Heart left ventricle (tissue), 16 donors: ENCODE measurements around the gene PCYOX1L. TPM values are rescaled to one million over a fixed set of nuclear protein-coding genes. Genes with fewer than 3 reads are reported as not detected.

Source experiments
- ATAC-seq, 4 donors: fragments of 200-7000 bp; cut with Tn5 transposase; one replicate each; pipeline ENCODE4 v1.9.1; 2020 to 2022; ENCODE audit warnings: moderate library complexity in 4 of 4, mild to moderate bottlenecking in 3 of 4, moderate number of reproducible peaks in 1 of 4
- DNase-seq, 5 donors: peaks; one replicate each; pipeline ENCODE4 v3.0.0-alpha.2; 2020
- H3K27ac ChIP-seq, 12 donors: fragments of 200-600 bp; sonication (generic) in 4 of 12; one replicate each; pipeline versions ENCODE4 v1.5.0 to v1.8.0; 2016 to 2022; ENCODE audit warnings: mild to moderate bottlenecking in 2 of 12
- H3K27me3 ChIP-seq, 9 donors: fragments of 200-600 bp; sonication (generic) in 2 of 9; one replicate each; pipeline versions ENCODE4 v1.5.1 to v1.8.0; 2016 to 2022; ENCODE audit warnings: mild to moderate bottlenecking in 3 of 9
- H3K36me3 ChIP-seq, 9 donors: fragments of 200-600 bp; sonication (generic) in 2 of 9; one replicate each; pipeline versions ENCODE4 v1.5.0 to v1.8.0; 2018 to 2022; ENCODE audit warnings: mild to moderate bottlenecking in 2 of 9
- H3K4me1 ChIP-seq, 12 donors: fragments of 200-600 bp; sonication (generic) in 4 of 12; one replicate each; pipeline versions ENCODE4 v1.5.0 to v1.8.0; 2016 to 2022; ENCODE audit warnings: mild to moderate bottlenecking in 3 of 12
- H3K4me3 ChIP-seq, 12 donors: fragments of 200-600 bp; sonication (generic) in 4 of 12; one replicate each; pipeline versions ENCODE4 v1.5.0 to v1.8.0; 2017 to 2022; ENCODE audit warnings: mild to moderate bottlenecking in 9 of 12, moderate library complexity in 4 of 12
- H3K9me3 ChIP-seq, 12 donors: fragments of 200-600 bp; sonication (generic) in 4 of 12; one replicate each; pipeline versions ENCODE4 v1.5.0 to v1.8.0; 2016 to 2022; ENCODE audit warnings: mild to moderate bottlenecking in 1 of 12
- CTCF ChIP-seq, 12 donors: fragments of 200-600 bp; sonication (generic) in 4 of 12; IDR thresholded peaks; one replicate each; pipeline versions ENCODE4 v1.5.0 to v1.8.0; 2018 to 2022; ENCODE audit warnings: antibody characterized with exemption in 12 of 12, mild to moderate bottlenecking in 5 of 12
- POLR2A ChIP-seq, 2 donors: fragments of 450-650 bp; IDR thresholded peaks; one replicate each; pipeline ENCODE4 v1.6.1; 2017; ENCODE audit warnings: antibody characterized with exemption in 2 of 2, mild to moderate bottlenecking in 2 of 2, moderate library complexity in 2 of 2
- WGBS, 4 donors: extraction: QIAGEN DNeasy Blood & Tissue Kit in 2 of 4; methylation state at CpG; one replicate each; pipeline versions ENCODE4 v1.1.5 to v1.1.7; 2013 to 2018; 5-methylcytosine and 5-hydroxymethylcytosine counted together
- intact Hi-C, 10 donors: fragments of 100-400 bp; cut with DNase I; formaldehyde crosslinking; loops; one replicate each; pipeline versions ENCODE4 v1.11.1 to v1.14.2; 2022
- polyA plus RNA-seq, 2 donors: library from polyadenylated mRNA; stranded (reverse); fragments of 200-250 nt; gene quantifications; one replicate each; pipeline ENCODE4 v1.2.3, GENCODE V29; 2013
- total RNA-seq, 9 donors: library from RNA; depleted of rRNA in 2 of 9; stranded (reverse); fragments of >200 nt in 2 of 9; fragmentation: NEBNext Ultra II Directional in 3 of 9; extraction: Animal tissue kit (Norgen Biotek cat#: 25700) in 3 of 9; gene quantifications; one replicate each; pipeline versions ENCODE4 v1.1.0 to v1.2.4, GENCODE V29; 2016 to 2023
- donor health status: ischemic (EF 13 %, LVEDD 7.1; RV severe dilation, severe dysfunction).
- donor health status: healthy with polysubstance abuse.
- donor health status: DM: no; HTN: yes; CAD: no.
- donor health status: DM: no; HTN: no; CAD: no.
- donor health status: ischemic (EF 25% LVEDD 6.9; RV normal size, moderate dysfunction).
- donor health status: ischemic (EF 25% LVEDD 5.7; RV mildly dilated, moderate dysfunction).
- donor health status: healthy.
- donor health status: DM: yes; HTN: yes; CAD: no.
- donor health status: ischemic (EF 35%, LVEDD 5.7; RV mildly dilated, moderate dysfunction).
- donor health status: nonischemic (EF 11% LVEDD 7.7; RV severe dilation, severe dysfunction).
- donor health status: DM: yes; HTN: yes; CAD: no.
- donor health status: PGD.
- donor health status: ischemic (EF 29% LVEDD 5.4; RV normal size, mild dysfunction).
- donor health status: nonischemic (EF 23%, LVEDD 6.1; RV moderate dilation, normal function).

Gene PCYOX1L
- total and polyA plus RNA-seq, 11 donors: 2.3 to 6.8 (median 3.7) TPM

- 78 to 87% (median 84%) methylated on average over 10 of the region's 10 CpGs for WGBS, 4 donors
- H3K4me3 ChIP-seq: peak overlapping the region in 6 of 12 donors; percentile 2 to 72 (median 66)
- peak in 1 of 4 donors; percentile 1 for ATAC-seq
Measured at GRCh38 chr5:149415066-149415967, 57.5 kb downstream of the PCYOX1L start.

GRCh38 chr5:149416987-149417710, 59.3 kb downstream of the PCYOX1L start:
- ATAC-seq: peak in 2 of 4 donors; percentile 4 to 14
- H3K4me3 ChIP-seq: peak overlapping the region in 4 of 12 donors; percentile 21 to 68 (median 48)
- peak overlapping the region; percentile 54 to 97 (median 92) for H3K27ac ChIP-seq
- WGBS, 4 donors: 23 to 33% (median 32%) methylated on average over 8 of the region's 8 CpGs
- peaks cover 2 to 96% (median 71%) of the 10 kb centered on the region in 12 donors for H3K4me1 ChIP-seq
- intact Hi-C loops: no loop called here
- peaks cover 0 to 27% (median 5%) of the 10 kb centered on the region in 9 donors for H3K36me3 ChIP-seq
- no peak for DNase-seq
- no peaks in the 10 kb centered on the region for H3K27me3 ChIP-seq
- no peaks in the 10 kb centered on the region for H3K9me3 ChIP-seq
- TF ChIP-seq CTCF (IDR thresholded peaks at IDR 0.05) (no peak), POLR2A (IDR thresholded peaks at IDR 0.05) (no peak)

More at GRCh38 chr5:149415066-149415967, 57.5 kb downstream of the PCYOX1L start:
- peak overlapping the region; percentile 34 to 97 (median 92) for H3K27ac ChIP-seq
- H3K4me1 ChIP-seq: peaks cover 2 to 78% (median 54%) of the 10 kb centered on the region in 12 donors
- no peaks in the 10 kb centered on the region for H3K9me3 ChIP-seq
- TF ChIP-seq POLR2A (IDR thresholded peaks at IDR 0.05): no peak
- TF ChIP-seq CTCF (IDR thresholded peaks at IDR 0.05): no peak
- no peak for DNase-seq
- no peaks in the 10 kb centered on the region for H3K27me3 ChIP-seq
- H3K36me3 ChIP-seq: peaks cover 0 to 31% (median 0%) of the 10 kb centered on the region in 9 donors
- intact Hi-C loops: no loop called here

GRCh38 chr5:149417711-149418368, 60.0 kb downstream of the PCYOX1L start:
- TF ChIP-seq POLR2A (IDR thresholded peaks at IDR 0.05) (no peak), CTCF (IDR thresholded peaks at IDR 0.05) (no peak)
- 66 to 76% (median 73%) methylated on average over 9 of the region's 9 CpGs for WGBS, 4 donors
- Histone ChIP-seq H3K4me3 (peak overlapping the region in 2 of 12 donors; percentile 21 to 67), H3K27ac (peak overlapping the region; percentile 54 to 97 (median 92)), H3K27me3 (no peaks in the 10 kb centered on the region), H3K4me1 (peaks cover 2 to 99% (median 76%) of the 10 kb centered on the region in 12 donors), H3K9me3 (no peaks in the 10 kb centered on the region), H3K36me3 (peaks cover 0 to 27% (median 5%) of the 10 kb centered on the region in 9 donors)
- ATAC-seq: no peak
- intact Hi-C loops: no loop called here
- DNase-seq: no peak
